ENCODE data around the gene BCL2. TPM values are rescaled to one million over a fixed set of nuclear protein-coding genes. Genes with fewer than 3 reads are reported as not detected.

BCL2 gene
- total RNA-seq, 1 donor from 2014 or later = 76.1 TPM

- intact Hi-C loops (cut with micrococcal nuclease) = no loop called here
- Mint-ChIP-seq H3K9me3 (no peaks in the 10 kb centered on the region), H3K27me3 (ENCODE audit: low read depth) (no peaks in the 10 kb centered on the region), H3K27ac (peak overlapping the region; percentile 52), H3K4me3 (ENCODE audit: low read depth) (peak overlapping the region; percentile 5), H3K4me1 (ENCODE audit: low read depth) (peaks cover 60% of the 10 kb centered on the region), H3K36me3 (ENCODE audit: low read depth) (peaks cover 83% of the 10 kb centered on the region)
- no peak for DNase-seq (ENCODE audit: low spot score)
Measured at GRCh38 chr18:63253428-63254372, 65.9 kb downstream of the BCL2 start.

- Mint-ChIP-seq H3K36me3 (ENCODE audit: low read depth) (peaks cover 87% of the 10 kb centered on the region), H3K9me3 (no peaks in the 10 kb centered on the region), H3K4me3 (ENCODE audit: low read depth) (no peak overlapping the region), H3K27me3 (ENCODE audit: low read depth) (no peaks in the 10 kb centered on the region), H3K27ac (no peak overlapping the region), H3K4me1 (ENCODE audit: low read depth) (peaks cover 57% of the 10 kb centered on the region)
- no peak for DNase-seq (ENCODE audit: low spot score)
- intact Hi-C loops (cut with micrococcal nuclease) = no loop called here
Measured at GRCh38 chr18:63253014-63253413, 66.6 kb downstream of the BCL2 start.

GRCh38 chr18:63249771-63250170, 69.8 kb downstream of the BCL2 start:
- Mint-ChIP-seq H3K4me1 (ENCODE audit: low read depth) (peaks cover 49% of the 10 kb centered on the region), H3K27me3 (ENCODE audit: low read depth) (no peaks in the 10 kb centered on the region), H3K9me3 (peaks cover 3% of the 10 kb centered on the region), H3K4me3 (ENCODE audit: low read depth) (no peak overlapping the region), H3K27ac (peak overlapping the region; percentile 21), H3K36me3 (ENCODE audit: low read depth) (peaks cover 84% of the 10 kb centered on the region)
- no peak for DNase-seq (ENCODE audit: low spot score)
- intact Hi-C loops (cut with micrococcal nuclease) = no loop called here

- Mint-ChIP-seq H3K4me3 (ENCODE audit: low read depth) (no peak overlapping the region), H3K36me3 (ENCODE audit: low read depth) (peaks cover 73% of the 10 kb centered on the region), H3K27me3 (ENCODE audit: low read depth) (no peaks in the 10 kb centered on the region), H3K27ac (no peak overlapping the region), H3K4me1 (ENCODE audit: low read depth) (peaks cover 41% of the 10 kb centered on the region), H3K9me3 (peaks cover 3% of the 10 kb centered on the region)
- intact Hi-C loops (cut with micrococcal nuclease) = no loop called here
- DNase-seq (ENCODE audit: low spot score) = no peak
Measured at GRCh38 chr18:63247926-63248325, 71.6 kb downstream of the BCL2 start.

GRCh38 chr18:63247506-63247905, 72.1 kb downstream of the BCL2 start:
- H3K36me3 Mint-ChIP-seq (ENCODE audit: low read depth) = peaks cover 73% of the 10 kb centered on the region
- H3K27ac Mint-ChIP-seq = no peak overlapping the region
- peaks cover 42% of the 10 kb centered on the region for H3K4me1 Mint-ChIP-seq (ENCODE audit: low read depth)

GRCh38 chr18:63245600-63245999, 74.0 kb downstream of the BCL2 start:
- Mint-ChIP-seq H3K4me1 (ENCODE audit: low read depth) (peaks cover 56% of the 10 kb centered on the region), H3K27ac (no peak overlapping the region)

More at GRCh38 chr18:63247506-63247905, 72.1 kb downstream of the BCL2 start:
- Mint-ChIP-seq H3K27me3 (ENCODE audit: low read depth) (no peaks in the 10 kb centered on the region), H3K4me3 (ENCODE audit: low read depth) (no peak overlapping the region), H3K9me3 (peaks cover 3% of the 10 kb centered on the region)
- no peak for DNase-seq (ENCODE audit: low spot score)
- intact Hi-C loops (cut with micrococcal nuclease) = no loop called here

GRCh38 chr18:63244607-63245006, 75.0 kb downstream of the BCL2 start:
- H3K36me3 Mint-ChIP-seq (ENCODE audit: low read depth) = peaks cover 78% of the 10 kb centered on the region
- peaks cover 52% of the 10 kb centered on the region for H3K4me1 Mint-ChIP-seq (ENCODE audit: low read depth)
- DNase-seq (ENCODE audit: low spot score) = no peak
- H3K9me3 Mint-ChIP-seq = peaks cover 3% of the 10 kb centered on the region
- intact Hi-C loops (cut with micrococcal nuclease) = no loop called here
- no peaks in the 10 kb centered on the region for H3K27me3 Mint-ChIP-seq (ENCODE audit: low read depth)
- no peak overlapping the region for H3K4me3 Mint-ChIP-seq (ENCODE audit: low read depth)
- no peak overlapping the region for H3K27ac Mint-ChIP-seq

More at GRCh38 chr18:63245600-63245999, 74.0 kb downstream of the BCL2 start:
- intact Hi-C loops (cut with micrococcal nuclease) = no loop called here
- Mint-ChIP-seq H3K27me3 (ENCODE audit: low read depth) (no peaks in the 10 kb centered on the region), H3K36me3 (ENCODE audit: low read depth) (peaks cover 79% of the 10 kb centered on the region), H3K4me3 (ENCODE audit: low read depth) (no peak overlapping the region), H3K9me3 (peaks cover 3% of the 10 kb centered on the region)
- no peak for DNase-seq (ENCODE audit: low spot score)

GRCh38 chr18:63241760-63242159, 77.8 kb downstream of the BCL2 start:
- peaks cover 61% of the 10 kb centered on the region for H3K4me1 Mint-ChIP-seq (ENCODE audit: low read depth)
- H3K36me3 Mint-ChIP-seq (ENCODE audit: low read depth) = peaks cover 81% of the 10 kb centered on the region
- no peak for DNase-seq (ENCODE audit: low spot score)
- peaks cover 4% of the 10 kb centered on the region for H3K9me3 Mint-ChIP-seq
- H3K27ac Mint-ChIP-seq = no peak overlapping the region
- H3K27me3 Mint-ChIP-seq (ENCODE audit: low read depth) = no peaks in the 10 kb centered on the region
- intact Hi-C loops (cut with micrococcal nuclease) = no loop called here
- H3K4me3 Mint-ChIP-seq (ENCODE audit: low read depth) = no peak overlapping the region

- intact Hi-C loops (cut with micrococcal nuclease) = no loop called here
- H3K36me3 Mint-ChIP-seq (ENCODE audit: low read depth) = peaks cover 81% of the 10 kb centered on the region
- H3K27ac Mint-ChIP-seq = peak overlapping the region; percentile 47
Measured at GRCh38 chr18:63241317-63241712, 78.3 kb downstream of the BCL2 start.

GRCh38 chr18:63240531-63241316, 78.8 kb downstream of the BCL2 start:
- no peak for DNase-seq (ENCODE audit: low spot score)
- intact Hi-C loops (cut with micrococcal nuclease) = no loop called here
- Mint-ChIP-seq H3K9me3 (peaks cover 12% of the 10 kb centered on the region), H3K27me3 (ENCODE audit: low read depth) (no peaks in the 10 kb centered on the region), H3K36me3 (ENCODE audit: low read depth) (peaks cover 83% of the 10 kb centered on the region), H3K4me3 (ENCODE audit: low read depth) (no peak overlapping the region), H3K4me1 (ENCODE audit: low read depth) (peaks cover 65% of the 10 kb centered on the region), H3K27ac (no peak overlapping the region)

More at GRCh38 chr18:63241317-63241712, 78.3 kb downstream of the BCL2 start:
- H3K9me3 Mint-ChIP-seq = peaks cover 7% of the 10 kb centered on the region
- H3K27me3 Mint-ChIP-seq (ENCODE audit: low read depth) = no peaks in the 10 kb centered on the region
- H3K4me3 Mint-ChIP-seq (ENCODE audit: low read depth) = no peak overlapping the region
- no peak for DNase-seq (ENCODE audit: low spot score)
- peaks cover 61% of the 10 kb centered on the region for H3K4me1 Mint-ChIP-seq (ENCODE audit: low read depth)

GRCh38 chr18:63238693-63239075, 80.9 kb downstream of the BCL2 start:
- Mint-ChIP-seq H3K36me3 (ENCODE audit: low read depth) (peaks cover 83% of the 10 kb centered on the region), H3K9me3 (peaks cover 19% of the 10 kb centered on the region), H3K4me3 (ENCODE audit: low read depth) (no peak overlapping the region), H3K27me3 (ENCODE audit: low read depth) (no peaks in the 10 kb centered on the region), H3K4me1 (ENCODE audit: low read depth) (peaks cover 71% of the 10 kb centered on the region), H3K27ac (no peak overlapping the region)
- intact Hi-C loops (cut with micrococcal nuclease) = no loop called here
- no peak for DNase-seq (ENCODE audit: low spot score)

- H3K9me3 Mint-ChIP-seq = peaks cover 19% of the 10 kb centered on the region
- H3K27me3 Mint-ChIP-seq (ENCODE audit: low read depth) = no peaks in the 10 kb centered on the region
- intact Hi-C loops (cut with micrococcal nuclease) = no loop called here
- H3K27ac Mint-ChIP-seq = no peak overlapping the region
- peaks cover 87% of the 10 kb centered on the region for H3K36me3 Mint-ChIP-seq (ENCODE audit: low read depth)
- peaks cover 76% of the 10 kb centered on the region for H3K4me1 Mint-ChIP-seq (ENCODE audit: low read depth)
- H3K4me3 Mint-ChIP-seq (ENCODE audit: low read depth) = no peak overlapping the region
- no peak for DNase-seq (ENCODE audit: low spot score)
Measured at GRCh38 chr18:63237881-63238692, 81.5 kb downstream of the BCL2 start.
